ENCODE measurements around the gene SPTA1. TPM values are rescaled to one million over a fixed set of nuclear protein-coding genes. Genes with fewer than 3 reads are reported as not detected.

The SPTA1 gene
- total and polyA plus RNA-seq, 2 of the 4 experiments (the other 2 are of a cell fraction): not detected

DNA sequence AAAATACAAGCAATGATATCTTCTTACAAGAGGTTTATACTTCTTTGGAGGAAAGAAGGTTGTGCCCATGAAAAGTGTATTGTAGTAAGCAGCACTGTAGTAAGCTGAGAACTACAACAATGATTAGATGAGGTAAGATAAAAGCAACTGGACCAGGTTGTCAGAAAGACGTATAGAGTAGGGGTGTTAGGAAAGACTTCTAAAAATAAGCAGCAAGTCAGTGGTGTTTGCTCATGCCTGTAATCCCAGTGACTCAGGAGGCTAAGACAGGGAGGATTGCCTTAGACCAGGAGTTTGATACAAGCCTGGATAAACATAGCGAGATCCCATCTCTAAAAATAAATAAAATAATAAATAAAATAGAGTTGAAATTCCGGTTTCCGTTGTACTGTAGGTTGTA lies 102.6 kb downstream of the SPTA1 start:
- Histone ChIP-seq H3K4ac (ENCODE audit: low read depth, low read length) (no peak overlapping the region), H3K9ac (ENCODE audit: low read depth, low read length) (no peak overlapping the region), H4K5ac (ENCODE audit: low read depth, low read length) (no peak overlapping the region), H2AK5ac (ENCODE audit: low read depth, low read length) (no peak overlapping the region), H2BK15ac (ENCODE audit: low read depth, low read length) (no peak overlapping the region), H3K18ac (ENCODE audit: low read depth, low read length) (no peak overlapping the region), H3K4me3 (ENCODE audit: insufficient read depth, low read depth, low read length) (no peak overlapping the region), H2BK5ac (ENCODE audit: low read depth, low read length, poor library complexity, severe bottlenecking) (no peak overlapping the region), H3K27ac (ENCODE audit: insufficient read depth, low read length) (no peak overlapping the region), H4K8ac (ENCODE audit: low read depth in 2 of 2, low read length in 2 of 2) (no peak overlapping the region), H3K4me2 (ENCODE audit: low read depth, low read length) (no peak overlapping the region), H3K14ac (replicated peaks; ENCODE audit: low read depth, low read length) (no peak overlapping the region), H2AK9ac (replicated peaks; ENCODE audit: low read depth, low read length, poor library complexity) (no peak overlapping the region), H3K23ac (ENCODE audit: low read depth, low read length) (no peak overlapping the region), H3K36me3 (ENCODE audit: control insufficient read depth, insufficient read depth, low read length) (no peaks in the 10 kb centered on the region), H3K9me3 (ENCODE audit: control insufficient read depth, insufficient read depth, low read length) (peaks cover 5% of the 10 kb centered on the region; the same call in 1 of the 2 replicates), H2BK120ac (ENCODE audit: low read depth, low read length) (no peak overlapping the region), H3K27me3 (ENCODE audit: control insufficient read depth, insufficient read depth, low read length) (no peaks in the 10 kb centered on the region), H3K79me1 (ENCODE audit: low read depth in 1 of 2, low read length in 2 of 2) (no peaks in the 10 kb centered on the region), H4K91ac (ENCODE audit: insufficient read depth, low read depth, low read length) (no peak overlapping the region), H3K9me1 (ENCODE audit: insufficient read depth, low read length) (no peaks in the 10 kb centered on the region), H3K4me1 (ENCODE audit: control insufficient read depth, insufficient read depth, low read length) (no peaks in the 10 kb centered on the region), H4K20me1 (ENCODE audit: insufficient read depth, low read length) (no peaks in the 10 kb centered on the region), H2AFZ (replicated peaks; ENCODE audit: low read length, poor library complexity) (no peak overlapping the region), H3K56ac (ENCODE audit: extremely low read depth, insufficient read depth, low read length) (no peak overlapping the region), H2BK20ac (ENCODE audit: low read depth, low read length) (no peak overlapping the region)
- ChIA-PET CTCF (no interaction called here), POLR2A (ENCODE audit: unreplicated experiment) (no interaction called here)
- in situ Hi-C loops (cut with MboI; ENCODE audit: low sequenced_read_pairs) (no loop called here), intact Hi-C loops (cut with micrococcal nuclease) (no loop called here), dilution Hi-C loops (cut with HindIII; ENCODE audit: low sequenced_read_pairs, unreplicated experiment) (no loop called here)
- ATAC-seq (ENCODE audit: low read depth) (no peak), DNase-seq (no peak)
- WGBS, 2 experiments (ENCODE audit: extremely low coverage in 2 of 2, insufficient read length in 1 of 2): no CpG with 5 or more reads among the region's 4 CpGs
- no peak for TF ChIP-seq CHD1 (IDR thresholded peaks at IDR 0.05; ENCODE audit: low read depth, low read length)
- BruUV-seq (replicated peaks): no TSS peak

Data from IMR-90 (cell line).